ENCODE results near the gene ISCA2.

ISCA2 gene

DNA sequence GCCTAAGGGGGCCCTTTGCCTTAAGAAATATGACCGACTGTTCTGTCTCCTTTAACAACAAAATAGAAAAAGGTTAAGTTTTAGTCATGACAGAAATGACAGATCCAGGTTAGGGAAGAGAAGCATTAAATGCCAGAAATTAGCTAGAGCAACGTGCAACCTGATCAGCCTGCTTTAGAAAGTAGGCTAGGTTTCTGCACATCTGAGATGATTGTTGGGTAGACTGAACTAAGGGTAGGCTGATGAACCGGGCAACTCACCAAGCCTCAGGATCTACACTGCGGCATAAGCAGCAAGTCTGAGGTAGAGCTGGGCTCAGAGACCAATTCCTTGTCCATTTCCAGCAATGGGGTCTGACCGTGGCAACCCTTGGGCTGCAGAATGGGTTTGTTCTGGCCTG lies 29.9 kb upstream of the ISCA2 start (continued):
- TF ChIP-seq ZNF274 (IDR thresholded peaks at IDR 0.05; ENCODE audit: low read length), result no peak
- TF ChIP-seq ZNF274 (tag by site-specific recombination; IDR thresholded peaks at IDR 0.05; ENCODE audit: borderline replicate concordance), result no peak
- TF ChIP-seq, protein P1, sequence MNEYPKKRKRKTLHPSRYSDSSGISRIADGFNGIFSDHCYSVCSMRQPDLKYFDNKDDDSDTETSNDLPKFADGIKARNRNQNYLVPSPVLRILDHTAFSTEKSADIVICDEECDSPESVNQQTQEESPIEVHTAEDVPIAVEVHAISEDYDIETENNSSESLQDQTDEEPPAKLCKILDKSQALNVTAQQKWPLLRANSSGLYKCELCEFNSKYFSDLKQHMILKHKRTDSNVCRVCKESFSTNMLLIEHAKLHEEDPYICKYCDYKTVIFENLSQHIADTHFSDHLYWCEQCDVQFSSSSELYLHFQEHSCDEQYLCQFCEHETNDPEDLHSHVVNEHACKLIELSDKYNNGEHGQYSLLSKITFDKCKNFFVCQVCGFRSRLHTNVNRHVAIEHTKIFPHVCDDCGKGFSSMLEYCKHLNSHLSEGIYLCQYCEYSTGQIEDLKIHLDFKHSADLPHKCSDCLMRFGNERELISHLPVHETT (tag by site-specific recombination; IDR thresholded peaks at IDR 0.05), result no peak
- no peak for TF ChIP-seq ZNF132 (tag by site-specific recombination; IDR thresholded peaks at IDR 0.05; ENCODE audit: borderline replicate concordance)

DNA sequence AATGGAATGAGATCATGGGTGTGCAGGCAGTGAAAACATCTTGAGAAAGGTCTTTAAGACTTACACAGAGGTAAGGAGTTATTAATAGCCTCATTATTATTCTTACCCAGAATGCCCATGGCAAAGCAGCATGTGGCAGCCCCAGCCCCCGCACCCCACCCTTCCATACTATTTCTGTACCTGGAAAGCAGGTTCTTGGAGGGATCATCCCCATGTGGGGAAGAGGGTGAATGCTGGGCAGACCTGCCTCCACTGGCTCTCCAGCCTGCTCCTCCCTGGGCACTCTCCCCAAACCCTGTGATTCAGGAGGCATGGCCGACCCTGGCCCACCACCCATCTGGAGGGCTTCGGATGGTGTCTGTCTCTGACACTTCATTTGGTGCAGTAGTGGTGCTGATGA lies 28.8 kb upstream of the ISCA2 start:
- H3K9me3 ChIP-seq (ENCODE audit: control insufficient read depth, insufficient read depth, low read depth, low read length), result no peaks in the 10 kb centered on the region
- ChIA-PET CTCF (interaction anchor here (1.2 to 1.3 kb wide), 2 partner anchors 7 to 27 kb away, joined by 3 read pairs; no protein-coding TSS in a partner anchor), POLR2A (no interaction called here)
- H3K36me3 ChIP-seq (ENCODE audit: control insufficient read depth in 2 of 2, insufficient read depth in 1 of 2, low read length in 2 of 2), result no peaks in the 10 kb centered on the region
- no peak overlapping the region for H3K4me3 ChIP-seq (ENCODE audit: low read depth, low read length)
- no peak overlapping the region for H3K27ac ChIP-seq (ENCODE audit: extremely low read depth, low read depth, low read length)
- no peak for TF ChIP-seq REPIN1 (tag by site-specific recombination; IDR thresholded peaks at IDR 0.05; ENCODE audit: low read depth)
- TF ChIP-seq, protein P2, sequence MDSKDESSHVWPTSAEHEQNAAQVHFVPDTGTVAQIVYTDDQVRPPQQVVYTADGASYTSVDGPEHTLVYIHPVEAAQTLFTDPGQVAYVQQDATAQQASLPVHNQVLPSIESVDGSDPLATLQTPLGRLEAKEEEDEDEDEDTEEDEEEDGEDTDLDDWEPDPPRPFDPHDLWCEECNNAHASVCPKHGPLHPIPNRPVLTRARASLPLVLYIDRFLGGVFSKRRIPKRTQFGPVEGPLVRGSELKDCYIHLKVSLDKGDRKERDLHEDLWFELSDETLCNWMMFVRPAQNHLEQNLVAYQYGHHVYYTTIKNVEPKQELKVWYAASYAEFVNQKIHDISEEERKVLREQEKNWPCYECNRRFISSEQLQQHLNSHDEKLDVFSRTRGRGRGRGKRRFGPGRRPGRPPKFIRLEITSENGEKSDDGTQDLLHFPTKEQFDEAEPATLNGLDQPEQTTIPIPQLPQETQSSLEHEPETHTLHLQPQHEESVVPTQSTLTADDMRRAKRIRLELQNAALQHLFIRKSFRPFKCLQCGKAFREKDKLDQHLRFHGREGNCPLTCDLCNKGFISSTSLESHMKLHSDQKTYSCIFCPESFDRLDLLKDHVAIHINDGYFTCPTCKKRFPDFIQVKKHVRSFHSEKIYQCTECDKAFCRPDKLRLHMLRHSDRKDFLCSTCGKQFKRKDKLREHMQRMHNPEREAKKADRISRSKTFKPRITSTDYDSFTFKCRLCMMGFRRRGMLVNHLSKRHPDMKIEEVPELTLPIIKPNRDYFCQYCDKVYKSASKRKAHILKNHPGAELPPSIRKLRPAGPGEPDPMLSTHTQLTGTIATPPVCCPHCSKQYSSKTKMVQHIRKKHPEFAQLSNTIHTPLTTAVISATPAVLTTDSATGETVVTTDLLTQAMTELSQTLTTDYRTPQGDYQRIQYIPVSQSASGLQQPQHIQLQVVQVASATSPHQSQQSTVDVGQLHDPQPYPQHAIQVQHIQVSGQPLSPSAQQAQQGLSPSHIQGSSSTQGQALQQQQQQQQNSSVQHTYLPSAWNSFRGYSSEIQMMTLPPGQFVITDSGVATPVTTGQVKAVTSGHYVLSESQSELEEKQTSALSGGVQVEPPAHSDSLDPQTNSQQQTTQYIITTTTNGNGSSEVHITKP (tag by site-specific recombination; IDR thresholded peaks at IDR 0.05), result no peak
- no peak for TF ChIP-seq ZNF292 (tag by site-specific recombination; IDR thresholded peaks at IDR 0.05; ENCODE audit: borderline replicate concordance, low read depth)
- no peak for TF ChIP-seq WT1 (tag by site-specific recombination; IDR thresholded peaks at IDR 0.05)
- no peak for TF ChIP-seq YY2 (tag by site-specific recombination; IDR thresholded peaks at IDR 0.05)
- no peak for TF ChIP-seq ZNF274 (IDR thresholded peaks at IDR 0.05; ENCODE audit: low read length)
- TF ChIP-seq ZNF274 (tag by site-specific recombination; IDR thresholded peaks at IDR 0.05; ENCODE audit: borderline replicate concordance), result no peak
- no peak for TF ChIP-seq ZNF148 (tag by site-specific recombination; IDR thresholded peaks at IDR 0.05; ENCODE audit: borderline replicate concordance)
- H3K4me1 ChIP-seq (ENCODE audit: control insufficient read depth, insufficient read depth, low read length), result no peaks in the 10 kb centered on the region

DNA sequence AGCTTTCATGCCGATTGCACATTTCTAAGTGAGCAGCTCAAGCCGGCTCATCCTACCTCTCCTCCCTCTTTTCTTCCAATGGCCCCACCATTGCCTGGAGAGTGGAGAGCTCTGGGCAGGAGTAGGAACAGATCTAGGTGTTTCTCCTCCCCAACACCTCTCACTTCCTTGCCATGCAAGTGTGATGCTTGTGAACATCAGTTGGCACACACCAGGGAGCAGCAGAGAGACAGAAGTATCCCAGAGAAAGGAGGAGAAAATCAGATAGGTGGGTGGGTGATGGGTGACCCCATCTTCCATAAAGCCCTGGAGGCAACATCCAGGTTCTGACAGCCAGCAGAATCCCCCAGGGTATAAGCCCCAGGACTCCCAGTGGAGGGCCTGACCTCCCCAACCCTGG lies 28.2 kb upstream of the ISCA2 start:
- H3K36me3 ChIP-seq (ENCODE audit: control insufficient read depth in 2 of 2, insufficient read depth in 1 of 2, low read length in 2 of 2), result no peaks in the 10 kb centered on the region
- no peak overlapping the region for H3K4me3 ChIP-seq (ENCODE audit: low read depth, low read length)
- H3K27ac ChIP-seq (ENCODE audit: extremely low read depth, low read depth, low read length), result no peak overlapping the region
- TF ChIP-seq ZNF776 (tag by site-specific recombination; IDR thresholded peaks at IDR 0.05; ENCODE audit: borderline replicate concordance) (no peak), HOXC10 (CRISPR knock-in tag; IDR thresholded peaks at IDR 0.05) (no peak), ZNF112 (tag by site-specific recombination; IDR thresholded peaks at IDR 0.05) (no peak), ZSCAN30 (tag by site-specific recombination; IDR thresholded peaks at IDR 0.05) (no peak), ZNF23 (tag by site-specific recombination; IDR thresholded peaks at IDR 0.05; ENCODE audit: borderline replicate concordance) (no peak), ZNF514 (tag by site-specific recombination; IDR thresholded peaks at IDR 0.05) (no peak), IKZF3 (tag by site-specific recombination; IDR thresholded peaks at IDR 0.05) (no peak), ZNF433 (tag by site-specific recombination; IDR thresholded peaks at IDR 0.05; ENCODE audit: low read depth) (no peak), ZNF146 (tag by site-specific recombination; IDR thresholded peaks at IDR 0.05) (no peak), ZFP3 (tag by site-specific recombination; IDR thresholded peaks at IDR 0.05; ENCODE audit: low read depth) (no peak), ZNF530 (tag by site-specific recombination; IDR thresholded peaks at IDR 0.05; ENCODE audit: low read depth) (no peak), ZNF292 (tag by site-specific recombination; IDR thresholded peaks at IDR 0.05; ENCODE audit: borderline replicate concordance, low read depth) (no peak)
- TF ChIP-seq, protein P3, sequence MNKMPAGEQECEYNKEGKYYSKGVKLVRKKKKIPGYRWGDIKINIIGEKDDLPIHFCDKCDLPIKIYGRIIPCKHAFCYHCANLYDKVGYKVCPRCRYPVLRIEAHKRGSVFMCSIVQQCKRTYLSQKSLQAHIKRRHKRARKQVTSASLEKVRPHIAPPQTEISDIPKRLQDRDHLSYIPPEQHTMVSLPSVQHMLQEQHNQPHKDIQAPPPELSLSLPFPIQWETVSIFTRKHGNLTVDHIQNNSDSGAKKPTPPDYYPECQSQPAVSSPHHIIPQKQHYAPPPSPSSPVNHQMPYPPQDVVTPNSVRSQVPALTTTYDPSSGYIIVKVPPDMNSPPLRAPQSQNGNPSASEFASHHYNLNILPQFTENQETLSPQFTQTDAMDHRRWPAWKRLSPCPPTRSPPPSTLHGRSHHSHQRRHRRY (tag by site-specific recombination; IDR thresholded peaks at IDR 0.05), result no peak
- ChIA-PET POLR2A (no interaction called here), CTCF (interaction anchor here (1.2 to 1.3 kb wide), 2 partner anchors 8 to 26 kb away, joined by 3 read pairs; no protein-coding TSS in a partner anchor)
- no peaks in the 10 kb centered on the region for H3K9me3 ChIP-seq (ENCODE audit: control insufficient read depth, insufficient read depth, low read depth, low read length)
- no peaks in the 10 kb centered on the region for H3K4me1 ChIP-seq (ENCODE audit: control insufficient read depth, insufficient read depth, low read length)
